Measurements from ENCODE around the gene THOC6.
"Not testable (repeated sequence)": the region's sequence is repeated elsewhere in the genome, so short reads cannot be mapped to it uniquely, and the experiment has no call there.

The THOC6 gene

GRCh38 chr16:3052571-3053329 lies 28.9 kb downstream of the THOC6 start:
- H3K36me3 ChIP-seq (ENCODE audit: control insufficient read depth in 2 of 2, insufficient read depth in 2 of 2, low read length in 2 of 2); H3K9me3 ChIP-seq (ENCODE audit: control insufficient read depth in 2 of 2, low read length in 2 of 2); H3K4me3 ChIP-seq (ENCODE audit: low read length in 2 of 2); H3K9ac ChIP-seq (ENCODE audit: low read depth in 1 of 2, low read length in 2 of 2); H3K27ac ChIP-seq (ENCODE audit: low read depth in 2 of 2, low read length in 2 of 2); H3K4me1 ChIP-seq (ENCODE audit: control insufficient read depth in 2 of 2, insufficient read depth in 2 of 2, low read length in 2 of 2): not testable (repeated sequence)
- H3K27me3 ChIP-seq (ENCODE audit: control insufficient read depth in 2 of 2, insufficient read depth in 2 of 2, low read length in 2 of 2): peaks cover 14 to 15% of the 10 kb centered on the region in 2 donors

DNA sequence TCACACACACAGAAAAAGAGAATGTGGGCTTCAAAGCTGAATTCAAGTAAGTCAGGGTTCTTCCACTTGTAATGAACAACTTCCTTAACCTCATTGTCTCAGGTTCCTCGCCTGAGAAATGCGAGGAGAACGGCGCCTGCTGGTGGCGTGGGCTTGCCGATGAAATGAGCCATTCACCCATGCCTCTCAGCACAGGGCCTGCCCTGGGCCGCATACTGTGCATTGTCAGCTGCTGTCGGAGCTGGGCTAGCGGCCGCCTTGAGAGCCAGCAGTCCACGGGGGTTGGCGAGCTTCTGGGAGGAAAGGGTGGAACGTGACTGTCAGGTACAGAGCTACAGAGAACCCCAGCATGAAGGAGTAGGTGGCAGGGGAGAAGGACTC lies 29.5 kb downstream of the THOC6 start:
- H3K4me3 ChIP-seq (ENCODE audit: low read length in 2 of 2); H3K27me3 ChIP-seq (ENCODE audit: control insufficient read depth in 2 of 2, insufficient read depth in 2 of 2, low read length in 2 of 2): not testable (repeated sequence)

GRCh38 chr16:3054965-3055733 lies 31.3 kb downstream of the THOC6 start:
- H3K4me3 ChIP-seq (ENCODE audit: low read length in 2 of 2): no peak overlapping the region
- H3K9me3 ChIP-seq (ENCODE audit: control insufficient read depth in 2 of 2, low read length in 2 of 2): no peaks in the 10 kb centered on the region
- H3K9ac ChIP-seq (ENCODE audit: low read depth in 1 of 2, low read length in 2 of 2): no peak overlapping the region

More for the DNA sequence above, 29.5 kb downstream of the THOC6 start:
- not testable (repeated sequence) for H3K27ac ChIP-seq (ENCODE audit: low read depth in 2 of 2, low read length in 2 of 2); H3K9ac ChIP-seq (ENCODE audit: low read depth in 1 of 2, low read length in 2 of 2); H3K9me3 ChIP-seq (ENCODE audit: control insufficient read depth in 2 of 2, low read length in 2 of 2); H3K36me3 ChIP-seq (ENCODE audit: control insufficient read depth in 2 of 2, insufficient read depth in 2 of 2, low read length in 2 of 2); H3K4me1 ChIP-seq (ENCODE audit: control insufficient read depth in 2 of 2, insufficient read depth in 2 of 2, low read length in 2 of 2)

GRCh38 chr16:3055734-3056115 lies 31.9 kb downstream of the THOC6 start:
- not testable (repeated sequence) for H3K9me3 ChIP-seq (ENCODE audit: control insufficient read depth in 2 of 2, low read length in 2 of 2); H3K4me3 ChIP-seq (ENCODE audit: low read length in 2 of 2); H3K27me3 ChIP-seq (ENCODE audit: control insufficient read depth in 2 of 2, insufficient read depth in 2 of 2, low read length in 2 of 2); H3K36me3 ChIP-seq (ENCODE audit: control insufficient read depth in 2 of 2, insufficient read depth in 2 of 2, low read length in 2 of 2); H3K9ac ChIP-seq (ENCODE audit: low read depth in 1 of 2, low read length in 2 of 2)
- Histone ChIP-seq H3K4me1 (ENCODE audit: control insufficient read depth in 2 of 2, insufficient read depth in 2 of 2, low read length in 2 of 2) (peaks cover 12 to 20% of the 10 kb centered on the region in 2 donors), H3K27ac (ENCODE audit: low read depth in 2 of 2, low read length in 2 of 2) (peak overlapping the region in 1 of 2 donors; percentile 32)

More at GRCh38 chr16:3054965-3055733, 31.3 kb downstream of the THOC6 start:
- peaks cover 12 to 20% of the 10 kb centered on the region in 2 donors for H3K4me1 ChIP-seq (ENCODE audit: control insufficient read depth in 2 of 2, insufficient read depth in 2 of 2, low read length in 2 of 2)
- peak overlapping the region in 1 of 2 donors; percentile 32 for H3K27ac ChIP-seq (ENCODE audit: low read depth in 2 of 2, low read length in 2 of 2)
- no peaks in the 10 kb centered on the region for H3K27me3 ChIP-seq (ENCODE audit: control insufficient read depth in 2 of 2, insufficient read depth in 2 of 2, low read length in 2 of 2)
- no peaks in the 10 kb centered on the region for H3K36me3 ChIP-seq (ENCODE audit: control insufficient read depth in 2 of 2, insufficient read depth in 2 of 2, low read length in 2 of 2)

GRCh38 chr16:3056336-3057180 lies 32.7 kb downstream of the THOC6 start:
- H3K36me3 ChIP-seq (ENCODE audit: control insufficient read depth in 2 of 2, insufficient read depth in 2 of 2, low read length in 2 of 2): no peaks in the 10 kb centered on the region
- H3K27me3 ChIP-seq (ENCODE audit: control insufficient read depth in 2 of 2, insufficient read depth in 2 of 2, low read length in 2 of 2): no peaks in the 10 kb centered on the region
- H3K27ac ChIP-seq (ENCODE audit: low read depth in 2 of 2, low read length in 2 of 2): no peak overlapping the region
- H3K4me3 ChIP-seq (ENCODE audit: low read length in 2 of 2): no peak overlapping the region
- H3K9me3 ChIP-seq (ENCODE audit: control insufficient read depth in 2 of 2, low read length in 2 of 2): no peaks in the 10 kb centered on the region
- H3K9ac ChIP-seq (ENCODE audit: low read depth in 1 of 2, low read length in 2 of 2): no peak overlapping the region
- peaks cover 12 to 20% of the 10 kb centered on the region in 2 donors for H3K4me1 ChIP-seq (ENCODE audit: control insufficient read depth in 2 of 2, insufficient read depth in 2 of 2, low read length in 2 of 2)

DNA sequence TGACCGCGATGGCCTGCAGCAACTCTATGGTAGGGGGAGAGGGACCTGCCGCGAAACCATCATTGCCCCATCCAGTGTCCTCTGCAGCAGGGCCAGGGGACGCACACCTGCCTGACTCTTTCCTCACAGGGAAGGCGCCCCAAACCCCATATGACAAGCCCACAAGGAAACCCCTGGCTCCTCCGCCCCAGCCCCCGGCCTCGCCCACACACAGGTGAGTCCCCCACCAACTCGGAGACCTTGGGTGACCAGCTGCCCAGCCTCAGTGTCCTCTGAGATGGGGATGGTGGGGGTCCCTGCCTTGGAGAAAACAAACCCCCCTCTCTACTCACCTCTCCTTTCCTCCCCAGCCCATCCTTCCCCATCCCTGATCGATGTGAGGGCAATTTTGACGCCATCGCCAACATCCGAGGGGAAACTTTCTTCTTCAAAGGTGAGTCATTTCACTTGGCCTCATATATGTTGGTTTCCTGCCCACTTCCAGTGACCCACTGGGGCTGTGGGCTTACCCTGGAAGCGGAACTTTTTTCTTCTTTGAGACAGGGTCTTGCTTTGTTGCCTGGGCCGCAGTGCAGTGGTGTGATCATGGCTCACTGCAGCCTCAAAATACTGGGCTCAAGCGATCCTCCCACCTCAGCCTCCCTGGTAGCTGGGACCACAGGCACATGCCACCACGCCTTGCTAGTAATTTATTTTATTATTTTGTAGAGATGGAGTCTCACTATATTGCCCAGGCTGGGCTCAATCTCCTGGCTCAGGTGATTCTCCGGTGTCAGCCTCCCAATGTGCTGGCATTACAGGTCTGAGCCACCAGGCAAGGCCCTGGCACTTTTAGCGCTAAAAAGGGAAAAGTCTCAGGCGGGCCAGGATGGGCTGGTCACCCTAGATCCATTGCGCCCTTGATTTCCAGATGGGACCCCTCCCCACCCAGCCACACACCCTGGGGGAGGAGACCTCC lies 33.6 kb downstream of the THOC6 start:
- H3K27me3 ChIP-seq (ENCODE audit: control insufficient read depth in 2 of 2, insufficient read depth in 2 of 2, low read length in 2 of 2): no peaks in the 10 kb centered on the region
- no peak overlapping the region for H3K27ac ChIP-seq (ENCODE audit: low read depth in 2 of 2, low read length in 2 of 2)
- no peaks in the 10 kb centered on the region for H3K9me3 ChIP-seq (ENCODE audit: control insufficient read depth in 2 of 2, low read length in 2 of 2)
- peak overlapping the region in 1 of 2 donors; percentile 54 for H3K9ac ChIP-seq (ENCODE audit: low read depth in 1 of 2, low read length in 2 of 2)
- peak overlapping the region in 1 of 2 donors; percentile 13 for H3K4me3 ChIP-seq (ENCODE audit: low read length in 2 of 2)
- H3K4me1 ChIP-seq (ENCODE audit: control insufficient read depth in 2 of 2, insufficient read depth in 2 of 2, low read length in 2 of 2): peaks cover 12 to 20% of the 10 kb centered on the region in 2 donors
- H3K36me3 ChIP-seq (ENCODE audit: control insufficient read depth in 2 of 2, insufficient read depth in 2 of 2, low read length in 2 of 2): no peaks in the 10 kb centered on the region

- Histone ChIP-seq H3K4me1 (ENCODE audit: control insufficient read depth in 2 of 2, insufficient read depth in 2 of 2, low read length in 2 of 2) (peaks cover 12 to 26% of the 10 kb centered on the region in 2 donors), H3K9ac (ENCODE audit: low read depth in 1 of 2, low read length in 2 of 2) (peak overlapping the region; percentile 72 to 87), H3K9me3 (ENCODE audit: control insufficient read depth in 2 of 2, low read length in 2 of 2) (no peaks in the 10 kb centered on the region), H3K27me3 (ENCODE audit: control insufficient read depth in 2 of 2, insufficient read depth in 2 of 2, low read length in 2 of 2) (no peaks in the 10 kb centered on the region), H3K4me3 (ENCODE audit: low read length in 2 of 2) (peak overlapping the region; percentile 73 to 86), H3K36me3 (ENCODE audit: control insufficient read depth in 2 of 2, insufficient read depth in 2 of 2, low read length in 2 of 2) (no peaks in the 10 kb centered on the region), H3K27ac (ENCODE audit: low read depth in 2 of 2, low read length in 2 of 2) (peak overlapping the region; percentile 83 to 93)
Observed at GRCh38 chr16:3058139-3059030, 34.5 kb downstream of the THOC6 start.

- no peaks in the 10 kb centered on the region for H3K9me3 ChIP-seq (ENCODE audit: control insufficient read depth in 2 of 2, low read length in 2 of 2)
- no peaks in the 10 kb centered on the region for H3K27me3 ChIP-seq (ENCODE audit: control insufficient read depth in 2 of 2, insufficient read depth in 2 of 2, low read length in 2 of 2)
- H3K4me3 ChIP-seq (ENCODE audit: low read length in 2 of 2): peak overlapping the region; percentile 75 to 86
- H3K27ac ChIP-seq (ENCODE audit: low read depth in 2 of 2, low read length in 2 of 2): peak overlapping the region; percentile 83 to 93
- peaks cover 12 to 31% of the 10 kb centered on the region in 2 donors for H3K4me1 ChIP-seq (ENCODE audit: control insufficient read depth in 2 of 2, insufficient read depth in 2 of 2, low read length in 2 of 2)
- H3K9ac ChIP-seq (ENCODE audit: low read depth in 1 of 2, low read length in 2 of 2): peak overlapping the region; percentile 83 to 87
- H3K36me3 ChIP-seq (ENCODE audit: control insufficient read depth in 2 of 2, insufficient read depth in 2 of 2, low read length in 2 of 2): no peaks in the 10 kb centered on the region
Observed at GRCh38 chr16:3059041-3059722, 35.3 kb downstream of the THOC6 start.

Measured in mucosa of rectum (tissue), 2 donors.